Fibroblast of gingiva (primary cell): Measurements from ENCODE around the gene PROCA1.
A peak's percentile ranks its signal among the peaks of the same experiment; 100 is the strongest.

ENCODE experiments used
- DNase-seq: peaks from one replicate; pipeline ENCODE4 v3.0.0-alpha.2; 2011; ENCODE audit warnings: low read depth

Gene PROCA1

DNA sequence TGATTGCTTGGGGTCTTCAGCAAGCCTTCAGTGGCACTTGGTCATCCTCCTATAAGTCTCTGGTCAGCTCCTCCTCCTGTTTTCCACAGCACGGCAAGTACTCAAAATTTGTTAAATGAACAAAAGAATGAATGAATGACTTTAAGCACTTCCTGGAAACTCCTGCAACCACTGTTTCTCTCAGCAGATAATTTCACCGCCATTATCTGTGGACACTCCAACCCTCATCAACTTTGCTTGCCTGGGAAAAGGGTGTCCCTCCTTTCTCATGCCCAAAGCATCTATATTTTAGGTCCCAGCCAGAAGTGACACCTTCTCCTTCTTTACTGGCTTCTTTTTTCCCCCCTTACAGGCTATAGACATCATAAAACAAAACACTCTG is 4.4 kb downstream of the PROCA1 start:
- no peak for DNase-seq

DNA sequence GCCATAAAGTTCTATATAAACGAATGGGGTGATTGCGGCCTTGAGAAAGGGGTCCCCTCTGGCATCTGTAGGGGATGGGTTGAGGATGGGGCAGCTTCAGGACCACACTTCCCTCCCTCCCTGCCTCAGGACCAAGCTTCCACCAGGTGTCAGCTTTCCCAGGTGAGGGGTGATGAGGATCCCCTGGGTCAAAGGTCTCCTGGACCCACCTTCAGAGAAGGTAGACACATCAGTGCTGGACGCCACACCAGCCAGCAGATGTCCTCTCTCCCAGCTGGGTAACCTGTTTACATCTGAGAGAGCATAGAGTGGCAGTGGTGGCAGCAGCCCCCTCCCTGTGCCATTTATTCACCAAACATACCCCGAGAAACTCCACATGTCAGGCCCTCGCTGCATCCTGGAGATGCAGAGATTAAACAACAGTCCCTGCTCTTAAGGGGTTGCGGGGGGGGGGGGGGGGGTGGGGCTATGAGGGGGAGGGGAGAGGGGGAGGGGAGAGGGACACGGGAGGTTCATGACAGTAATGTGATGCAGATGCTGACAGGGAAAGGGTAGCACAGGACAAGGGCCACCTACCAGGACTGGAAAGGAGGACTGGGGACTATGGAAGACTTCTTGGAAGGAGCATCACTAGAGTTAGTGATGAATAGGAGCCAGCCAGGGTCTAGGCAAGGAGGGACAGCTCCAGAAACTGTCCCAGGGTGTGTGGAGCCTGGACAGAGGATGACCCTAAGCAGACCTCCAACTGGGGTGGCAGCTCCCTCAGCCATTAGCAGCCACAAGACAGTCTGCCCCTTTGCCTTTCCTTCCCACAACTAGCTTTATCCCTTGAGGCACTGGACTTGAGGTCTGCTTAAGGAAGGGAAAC is 5.0 kb downstream of the PROCA1 start:
- DNase-seq, result no peak

DNA sequence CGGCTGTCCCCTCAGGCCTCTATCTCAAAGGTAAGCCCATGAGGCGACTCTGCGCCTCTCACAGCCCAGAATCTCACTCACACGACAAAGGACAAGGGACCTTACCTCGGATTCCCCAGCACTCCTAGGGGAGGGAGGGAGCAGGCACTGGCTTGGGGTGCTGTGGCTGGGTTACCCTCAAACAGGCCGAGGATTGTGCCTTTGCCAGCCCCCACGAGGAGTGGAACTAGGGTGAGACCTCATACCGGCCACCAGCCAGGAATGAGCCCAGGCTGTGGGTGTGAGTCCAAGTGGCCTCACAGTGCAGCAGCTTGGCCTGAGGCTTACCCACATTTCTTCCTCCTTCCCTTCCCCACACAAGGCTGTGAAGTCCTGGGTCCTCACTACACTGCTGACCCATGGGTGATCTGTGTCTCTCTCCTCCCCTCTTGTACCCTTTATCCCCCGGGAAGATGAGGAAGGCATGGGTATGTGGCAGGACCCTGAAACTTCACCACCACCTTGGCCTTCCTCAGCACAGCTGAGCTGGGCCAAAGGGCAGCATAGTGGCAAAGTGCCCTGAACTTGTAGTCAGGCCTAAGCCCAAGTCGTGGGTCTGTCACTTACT is 5.9 kb downstream of the PROCA1 start:
- DNase-seq, result no peak

DNA sequence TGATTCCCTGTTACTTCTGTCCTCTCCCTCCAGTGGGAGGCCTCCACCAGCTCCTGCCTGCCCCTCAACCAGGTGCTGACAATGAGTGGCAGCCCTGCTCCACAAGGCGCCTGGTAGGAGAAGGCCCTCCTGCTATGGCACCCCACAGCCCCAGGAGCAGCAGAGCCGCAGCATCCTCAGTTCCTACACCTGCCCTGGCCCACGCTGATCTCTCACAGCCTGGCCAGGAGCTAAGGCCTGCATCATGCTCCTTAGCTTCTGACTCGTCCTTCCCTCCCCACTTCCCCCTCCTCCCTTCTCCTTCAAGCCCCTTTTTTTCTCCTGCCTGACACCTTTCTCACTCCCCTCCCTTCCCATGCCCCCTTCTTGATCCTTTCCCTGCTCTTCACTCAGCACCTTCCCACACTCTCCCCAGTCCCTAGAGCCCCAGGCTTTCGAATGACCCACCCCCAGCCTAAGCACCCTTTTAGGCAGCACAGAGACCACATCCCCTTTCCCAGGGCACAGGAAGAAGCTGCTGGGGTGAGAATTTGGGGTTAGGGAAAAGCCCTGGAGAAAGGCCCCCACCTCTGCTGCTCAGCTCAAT is 6.5 kb downstream of the PROCA1 start:
- DNase-seq, result no peak

DNA sequence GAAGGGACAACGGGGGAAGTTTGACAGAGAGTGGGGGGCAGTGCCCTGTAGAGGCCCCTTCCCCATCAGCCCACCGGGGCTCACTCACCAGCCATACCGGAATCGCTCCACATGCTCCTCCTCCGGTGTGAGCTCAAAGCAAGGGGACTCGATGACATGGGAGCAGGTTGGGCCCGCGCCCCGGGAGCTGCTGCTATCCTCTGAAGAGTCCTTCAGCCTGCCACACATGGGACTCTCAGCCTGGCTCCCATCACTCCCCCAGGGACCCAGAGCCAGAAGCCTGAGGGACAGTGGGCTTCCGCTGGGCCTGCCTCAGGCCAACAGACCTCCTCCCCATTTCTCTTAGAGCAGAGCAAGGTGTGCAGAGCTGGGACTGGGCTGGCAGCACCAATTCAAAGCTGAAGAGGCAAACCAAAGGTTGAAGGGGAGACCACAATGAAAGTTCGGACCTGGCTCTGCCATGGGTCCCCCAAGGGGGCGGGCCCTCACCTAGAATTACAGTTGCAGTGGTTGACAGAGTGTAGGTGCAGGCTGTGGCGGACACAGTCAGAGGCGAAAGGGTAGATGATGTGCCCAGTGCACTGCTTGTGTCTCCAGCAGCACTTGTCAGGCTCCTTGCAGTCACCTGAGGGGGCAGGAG is 7.3 kb downstream of the PROCA1 start:
- no peak for DNase-seq

DNA sequence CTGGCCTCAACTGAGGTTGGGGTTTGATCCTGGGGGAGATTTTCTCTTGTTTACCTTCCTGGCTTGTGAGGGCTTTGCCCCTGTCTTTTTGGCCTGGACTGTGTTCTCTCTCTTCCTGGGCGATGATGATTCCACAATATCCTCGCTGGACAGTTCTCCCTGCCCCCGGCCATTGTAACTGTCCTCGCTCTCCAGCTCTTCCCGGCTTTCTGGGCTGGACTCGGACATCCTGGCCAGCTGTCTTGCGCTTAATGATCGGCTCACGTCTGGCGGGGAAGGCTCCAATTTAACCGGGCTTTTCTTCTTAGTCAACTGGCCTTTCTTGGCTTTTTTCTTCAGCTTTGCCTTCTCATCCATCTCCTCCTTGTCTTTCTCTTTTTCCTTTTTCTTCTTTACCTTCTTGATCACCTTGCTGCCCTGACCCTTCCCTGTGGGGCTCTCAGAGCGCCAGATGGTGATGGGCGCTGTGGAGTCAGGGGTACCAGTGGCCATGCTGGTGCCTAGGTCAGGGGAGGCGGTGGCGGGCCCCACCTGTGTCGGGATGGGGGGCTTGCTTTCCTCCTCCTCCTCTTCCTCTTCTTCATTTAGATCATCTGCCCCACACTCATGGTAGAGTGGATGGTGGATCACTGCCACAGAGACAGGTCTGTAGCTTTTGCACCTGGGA is 8.0 kb downstream of the PROCA1 start:
- no peak for DNase-seq

DNA sequence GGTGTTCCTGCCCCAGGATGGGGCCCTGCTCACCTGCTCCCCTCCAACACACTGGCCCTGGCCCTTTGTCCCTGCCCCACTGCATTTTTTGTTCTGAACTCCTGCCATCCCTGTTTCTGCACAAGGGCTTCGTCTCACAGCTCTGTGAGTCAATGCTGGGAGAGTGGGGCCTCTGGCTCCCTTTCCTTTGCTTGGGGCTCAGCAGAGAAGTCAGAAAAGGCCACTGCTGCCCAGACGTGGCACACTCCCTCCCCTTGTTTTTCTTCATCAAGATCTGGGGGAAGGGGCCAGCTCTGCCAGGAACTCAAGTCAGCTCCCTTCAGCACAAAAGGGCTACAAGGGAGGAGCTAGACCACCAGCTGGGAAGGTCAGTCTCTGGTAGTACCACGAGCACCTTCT is 8.9 kb downstream of the PROCA1 start:
- no peak for DNase-seq

DNA sequence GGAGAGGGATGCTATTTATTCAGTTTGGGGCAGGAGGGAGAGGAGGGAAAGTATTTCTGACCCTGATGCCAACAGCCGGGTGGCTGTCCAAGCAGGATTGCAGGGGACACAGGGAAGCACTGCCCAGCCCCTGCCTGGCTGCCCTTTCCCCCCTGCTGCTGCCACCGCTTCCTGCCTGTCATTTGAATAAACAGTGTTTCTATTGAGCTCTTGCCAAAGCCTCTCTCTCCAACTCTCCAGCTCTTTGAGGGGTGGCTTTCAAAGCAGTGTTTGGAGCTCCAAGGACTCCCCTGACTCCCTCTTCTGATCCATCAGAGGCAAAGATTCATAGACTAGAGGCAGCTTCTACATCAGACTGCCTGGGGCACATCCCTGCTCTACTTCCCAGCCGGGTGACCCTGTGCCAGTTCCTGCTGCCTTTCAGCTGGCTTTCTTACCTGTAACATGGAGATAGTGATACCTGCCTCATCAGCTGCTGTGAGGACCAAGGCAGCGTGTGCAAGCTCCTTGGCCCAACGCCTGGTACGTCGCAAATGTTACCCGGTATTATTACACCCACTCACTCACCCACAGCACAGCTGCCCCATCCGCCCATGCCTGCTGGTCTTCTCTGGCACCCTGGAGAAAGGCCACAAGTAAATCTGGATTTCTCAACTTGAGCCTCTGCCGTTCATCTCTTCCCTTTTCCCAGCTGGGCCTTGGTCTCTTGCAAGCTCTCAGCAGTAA is 9.5 kb downstream of the PROCA1 start:
- no peak for DNase-seq

DNA sequence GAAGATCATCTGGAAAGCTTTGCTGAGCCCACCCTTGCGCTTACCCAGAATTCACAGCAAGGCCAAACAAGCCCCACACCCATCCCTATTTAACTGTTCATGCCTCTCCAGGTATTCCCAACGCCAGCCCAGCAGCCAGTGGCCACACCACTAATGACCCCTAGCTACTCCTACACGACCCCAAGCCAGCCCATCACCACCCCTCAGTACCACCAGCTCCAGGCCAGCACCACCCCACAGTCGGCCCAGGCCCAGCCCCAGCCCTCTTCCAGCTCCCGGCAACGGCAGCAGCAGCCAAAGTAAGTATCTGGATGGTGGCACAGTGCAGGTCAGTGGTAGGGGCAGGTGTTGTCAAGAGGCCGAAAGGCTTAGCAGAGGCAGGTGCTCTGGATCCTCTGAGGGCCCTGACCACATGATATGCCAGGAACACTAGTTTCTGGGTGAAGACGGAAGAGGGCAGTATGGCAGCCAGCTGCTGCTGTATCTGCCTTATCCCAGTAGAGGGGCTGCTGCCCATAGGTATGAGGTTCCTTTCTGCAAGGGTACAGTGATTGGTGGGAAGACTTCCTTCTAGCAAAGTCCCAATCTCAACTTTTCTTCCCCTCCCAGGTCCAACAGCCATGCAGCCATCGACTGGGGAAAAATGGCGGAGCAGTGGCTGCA is 10.7 kb downstream of the PROCA1 start:
- no peak for DNase-seq

DNA sequence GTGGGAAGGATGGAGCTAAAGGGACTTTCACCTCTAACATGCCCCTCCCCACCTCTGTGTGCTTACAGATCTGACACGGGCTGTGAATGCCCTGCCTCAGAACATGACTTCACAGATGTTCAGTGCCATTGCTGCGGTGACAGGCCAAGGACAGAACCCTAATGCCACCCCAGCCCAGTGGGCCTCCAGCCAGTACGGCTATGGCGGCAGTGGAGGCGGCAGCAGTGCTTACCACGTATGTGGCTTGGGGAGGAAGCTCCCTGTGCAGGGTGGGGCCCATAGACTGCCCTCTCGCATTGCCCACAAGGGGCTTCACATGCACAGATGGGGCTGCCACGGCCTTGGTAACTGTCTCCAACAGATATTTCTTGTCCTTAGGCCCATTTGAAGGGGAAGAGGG is 11.4 kb downstream of the PROCA1 start:
- DNase-seq, result no peak

DNA sequence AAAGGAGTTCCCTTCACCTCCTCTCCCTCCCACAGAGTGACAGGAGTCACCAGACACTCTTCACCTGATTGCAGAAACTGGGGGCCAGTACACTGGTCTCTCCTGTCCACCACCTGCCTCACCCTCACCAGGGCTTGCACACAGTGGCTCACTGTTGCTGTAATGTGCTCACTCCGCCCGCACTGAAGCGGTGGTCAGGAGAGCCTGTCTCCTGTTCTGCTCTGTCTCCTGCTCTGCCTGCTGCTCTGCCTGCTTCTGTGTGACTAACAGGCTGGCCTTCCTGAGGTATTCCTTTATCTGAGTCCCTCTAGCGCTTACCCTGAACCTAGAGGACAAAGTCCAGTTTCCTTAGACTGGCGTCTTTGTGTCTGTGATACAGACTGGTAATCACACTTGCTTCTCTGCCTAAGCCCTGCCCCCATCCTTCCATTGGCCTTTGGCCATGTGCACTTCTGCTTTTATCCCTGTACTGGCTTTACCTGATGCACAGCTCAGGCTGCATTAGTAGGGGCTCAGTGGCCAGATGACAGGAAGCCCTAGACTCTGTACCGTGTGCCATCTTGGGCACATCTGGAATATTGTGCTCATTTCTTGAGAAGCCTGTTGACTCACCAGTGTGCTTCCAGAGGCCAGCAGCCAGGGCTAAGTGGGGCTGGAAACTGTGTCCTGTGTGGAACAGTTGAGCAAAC is 13.3 kb downstream of the PROCA1 start:
- no peak for DNase-seq

DNA sequence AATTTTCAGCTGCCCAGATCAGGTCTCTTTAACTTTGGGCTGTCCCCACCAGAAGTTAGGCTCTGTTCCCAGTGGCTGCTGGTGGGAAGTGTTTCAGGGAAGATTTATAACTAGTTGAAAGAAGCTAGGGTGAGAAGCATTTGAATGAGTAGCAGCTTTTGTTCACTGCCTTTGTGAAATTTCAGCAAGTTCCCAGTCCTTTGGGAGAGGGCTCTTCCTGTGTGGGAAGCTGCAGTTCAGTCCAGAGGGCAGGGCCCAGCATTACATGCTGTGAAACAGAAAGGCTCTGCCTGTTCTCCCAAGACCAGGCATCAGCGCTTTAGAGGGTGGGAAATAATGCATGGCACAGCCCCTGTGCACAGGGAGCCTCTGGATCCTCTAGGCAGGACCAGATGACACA is 17.8 kb downstream of the PROCA1 start:
- DNase-seq, result no peak

DNA sequence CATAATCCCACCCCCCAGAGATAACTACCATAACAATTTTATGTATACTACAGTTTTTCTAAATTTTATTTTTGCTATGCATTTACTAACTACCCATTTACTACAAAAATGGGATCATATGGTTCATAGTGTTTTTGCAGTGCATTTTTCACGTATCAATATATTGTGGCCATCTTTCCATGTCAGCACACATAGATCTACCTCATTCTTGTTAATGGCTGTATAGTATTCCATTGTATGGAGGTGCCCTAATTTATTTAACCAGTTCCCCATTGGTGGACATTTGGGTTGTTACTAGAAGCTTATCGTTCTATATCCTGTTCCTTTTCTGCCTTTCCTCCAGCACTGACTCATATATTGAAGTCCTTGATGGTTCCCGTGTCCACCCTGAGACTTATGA is 22.7 kb downstream of the PROCA1 start:
- DNase-seq, result no peak

DNA sequence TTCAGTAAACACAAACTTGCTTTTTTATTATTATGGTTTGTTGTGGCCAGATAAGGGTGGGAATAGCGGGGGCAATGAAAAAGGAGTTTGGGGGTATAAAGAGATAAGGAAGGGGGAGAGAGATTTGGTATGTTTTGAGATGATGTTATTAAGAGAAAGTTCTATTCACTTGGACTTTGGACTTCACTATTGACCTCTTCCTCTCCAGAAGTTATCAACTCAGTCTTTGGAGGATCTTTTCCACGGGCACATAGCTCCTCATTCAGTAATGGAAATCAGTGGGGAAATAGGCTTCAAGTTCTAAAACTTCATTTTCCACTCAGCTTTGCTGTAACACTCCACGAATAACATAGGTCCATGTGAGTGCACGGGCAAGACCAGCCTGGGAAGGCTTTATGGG is 23.2 kb downstream of the PROCA1 start:
- DNase-seq, result no peak

DNA sequence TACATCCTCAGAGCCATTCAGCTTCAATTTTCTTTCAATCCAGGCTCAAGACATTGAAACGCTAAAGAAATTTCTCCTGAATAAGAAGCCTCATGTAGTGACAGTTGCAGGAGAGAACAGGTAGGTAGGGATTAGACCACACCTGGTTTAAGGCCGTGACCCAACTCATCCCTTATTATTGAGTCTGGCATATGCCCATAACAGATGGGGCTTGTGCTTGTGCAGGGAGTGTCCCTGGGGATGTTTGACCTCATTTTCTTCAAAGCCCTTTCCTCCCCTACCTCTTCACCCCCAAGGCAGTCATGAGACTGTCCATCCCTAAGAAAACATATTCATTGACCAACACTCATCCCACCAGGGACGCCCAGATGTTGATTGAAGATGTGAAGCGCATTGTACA is 25.4 kb downstream of the PROCA1 start:
- DNase-seq, result no peak

DNA sequence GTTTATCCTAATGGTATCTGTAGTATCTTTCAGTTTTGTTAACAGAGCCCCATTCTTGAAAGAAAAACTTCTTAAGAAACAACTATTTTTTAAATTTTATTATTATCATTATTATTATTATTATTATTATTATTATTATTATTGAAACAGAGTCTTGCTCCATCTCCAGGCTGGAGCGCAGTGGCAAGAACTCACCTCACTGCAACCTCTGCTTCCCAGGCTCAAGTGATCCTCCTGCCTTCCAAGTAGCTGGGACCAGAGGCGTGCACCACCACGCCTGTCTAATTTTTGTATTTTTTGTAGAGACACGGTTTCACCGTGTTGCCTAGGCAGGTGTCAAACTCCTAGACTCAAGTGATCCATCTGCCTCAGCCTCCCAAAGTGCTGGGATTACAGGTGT is 26.3 kb downstream of the PROCA1 start:
- no peak for DNase-seq

DNA sequence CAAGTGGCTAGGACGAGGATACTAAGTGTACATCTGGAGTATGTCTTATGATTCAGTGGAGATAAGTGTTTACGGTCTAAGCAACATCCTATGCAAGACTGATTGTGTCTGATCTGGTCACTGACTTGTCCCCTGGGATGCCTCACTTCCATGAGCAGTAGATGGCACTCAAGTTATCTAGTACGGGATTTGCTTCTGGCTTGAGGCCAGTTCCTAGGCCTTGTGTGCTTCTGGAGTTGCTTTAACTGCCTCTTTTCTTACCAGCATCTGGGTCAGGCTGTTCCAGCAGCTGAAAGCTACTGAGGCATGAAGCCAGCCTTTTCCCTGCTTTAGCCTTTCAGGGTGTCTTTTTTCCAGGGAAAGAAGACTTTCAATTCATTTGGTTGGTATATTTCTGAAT is 26.7 kb downstream of the PROCA1 start:
- DNase-seq, result peak; percentile 56

DNA sequence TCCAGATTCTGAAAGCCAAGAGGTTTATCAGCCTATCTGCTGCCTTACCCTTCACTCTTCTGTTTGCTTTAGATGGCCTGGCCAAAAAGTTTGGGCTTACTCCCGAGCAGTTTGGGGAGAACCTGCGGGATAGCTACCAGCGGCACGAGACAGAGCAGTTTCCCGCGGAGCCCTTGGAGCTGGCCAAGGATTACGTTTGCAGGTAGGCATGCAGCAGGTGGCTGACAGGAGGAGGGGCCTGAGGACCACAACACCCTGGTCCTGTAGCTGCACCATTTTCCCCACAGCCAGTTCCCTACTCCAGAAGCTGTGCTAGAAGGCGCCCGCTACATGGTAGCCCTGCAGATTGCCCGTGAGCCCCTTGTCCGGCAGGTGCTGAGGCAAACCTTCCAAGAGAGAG is 29.0 kb downstream of the PROCA1 start:
- no peak for DNase-seq

DNA sequence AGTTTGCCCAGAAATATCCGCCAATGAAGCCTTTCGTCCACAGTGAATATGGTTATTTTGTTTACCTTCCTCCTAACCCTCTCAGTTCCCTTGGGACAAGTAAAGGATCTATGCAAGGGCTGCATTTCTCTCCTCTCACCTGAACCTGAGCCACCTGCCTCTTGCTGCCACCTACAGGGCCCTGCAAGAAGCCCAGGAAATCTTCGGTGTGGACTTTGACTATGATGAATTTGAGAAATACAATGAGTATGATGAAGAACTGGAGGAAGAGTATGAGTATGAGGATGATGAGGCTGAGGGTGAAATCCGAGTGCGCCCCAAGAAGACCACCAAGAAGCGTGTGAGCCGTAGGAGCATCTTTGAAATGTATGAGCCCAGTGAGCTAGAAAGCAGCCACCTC is 35.7 kb downstream of the PROCA1 start:
- no peak for DNase-seq

DNA sequence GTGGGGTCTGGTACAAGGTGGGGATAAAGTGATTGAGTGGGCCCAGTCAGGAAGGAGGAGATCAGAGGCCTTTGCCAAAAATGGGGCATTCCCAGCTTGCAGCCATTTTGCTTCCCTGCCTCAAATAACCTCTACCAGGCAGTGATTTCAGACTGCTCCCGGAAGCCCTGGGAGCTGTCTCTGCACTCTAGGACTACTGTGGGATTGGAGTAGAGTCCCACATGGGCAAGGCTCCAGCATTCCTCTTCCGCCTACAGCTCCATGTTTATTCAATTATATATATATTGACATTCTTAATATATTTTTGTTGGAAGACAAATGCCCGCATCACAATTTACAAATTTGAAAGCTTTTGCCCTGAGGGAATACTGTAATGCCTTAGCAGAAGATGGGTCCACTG is 36.2 kb downstream of the PROCA1 start:
- peak; percentile 11 for DNase-seq

DNA sequence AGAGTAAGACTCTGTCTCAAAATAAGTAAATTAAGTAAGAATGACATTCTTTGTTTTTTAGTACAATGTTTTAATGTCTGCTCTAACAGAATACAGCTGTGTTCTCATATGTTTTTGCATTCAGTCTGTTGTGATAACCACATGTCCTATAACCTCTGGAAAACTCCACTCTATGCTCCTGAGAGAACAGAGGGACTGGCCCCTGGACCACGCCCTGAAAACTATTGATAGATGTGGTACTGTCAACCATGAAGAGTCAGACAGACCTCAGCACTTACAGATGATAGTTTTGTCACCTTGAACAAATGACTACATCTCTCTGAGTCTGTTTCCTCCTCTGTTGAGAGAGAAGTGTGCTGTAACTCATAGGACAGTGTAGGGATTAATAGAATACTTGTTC is 41.8 kb downstream of the PROCA1 start:
- DNase-seq, result no peak
